ENCODE data around the gene KLHL2.

Gene KLHL2

GRCh38 chr4:165288639-165289422 lies 81.5 kb downstream of the KLHL2 start:
- no peak for DNase-seq (ENCODE audit: low read depth in 2 of 2)

GRCh38 chr4:165289423-165289785 lies 82.0 kb downstream of the KLHL2 start:
- DNase-seq (ENCODE audit: low read depth in 2 of 2): no peak

GRCh38 chr4:165293061-165293460 lies 85.7 kb downstream of the KLHL2 start:
- no peak for DNase-seq (ENCODE audit: low read depth in 2 of 2)

GRCh38 chr4:165293927-165294649 lies 86.7 kb downstream of the KLHL2 start:
- DNase-seq (ENCODE audit: low read depth in 2 of 2): no peak

GRCh38 chr4:165294907-165295306 lies 87.5 kb downstream of the KLHL2 start:
- no peak for DNase-seq (ENCODE audit: low read depth in 2 of 2)

- DNase-seq (ENCODE audit: low read depth in 2 of 2): no peak
Observed at GRCh38 chr4:165297626-165298025, 90.3 kb downstream of the KLHL2 start.

GRCh38 chr4:165299399-165300060 lies 92.2 kb downstream of the KLHL2 start:
- DNase-seq (ENCODE audit: low read depth in 2 of 2): no peak

- DNase-seq (ENCODE audit: low read depth in 2 of 2): no peak
Observed at GRCh38 chr4:165301833-165302232, 94.5 kb downstream of the KLHL2 start.

- DNase-seq (ENCODE audit: low read depth in 2 of 2): no peak
Observed at GRCh38 chr4:165302658-165303057, 95.3 kb downstream of the KLHL2 start.

- no peak for DNase-seq (ENCODE audit: low read depth in 2 of 2)
Observed at GRCh38 chr4:165308166-165308565, 100.8 kb downstream of the KLHL2 start.

- no peak for DNase-seq (ENCODE audit: low read depth in 2 of 2)
Observed at GRCh38 chr4:165308606-165309005, 101.2 kb downstream of the KLHL2 start.

- DNase-seq (ENCODE audit: low read depth in 2 of 2): no peak
Observed at GRCh38 chr4:165309456-165309855, 102.1 kb downstream of the KLHL2 start.

- no peak for DNase-seq (ENCODE audit: low read depth in 2 of 2)
Observed at GRCh38 chr4:165312506-165312905, 105.1 kb downstream of the KLHL2 start.

GRCh38 chr4:165319030-165319429 lies 111.7 kb downstream of the KLHL2 start:
- no peak for DNase-seq (ENCODE audit: low read depth in 2 of 2)

GRCh38 chr4:165319509-165319908 lies 112.1 kb downstream of the KLHL2 start:
- no peak for DNase-seq (ENCODE audit: low read depth in 2 of 2)

- no peak for DNase-seq (ENCODE audit: low read depth in 2 of 2)
Observed at GRCh38 chr4:165324236-165324917, 117.0 kb downstream of the KLHL2 start.

- DNase-seq (ENCODE audit: low read depth in 2 of 2): no peak
Observed at GRCh38 chr4:165324918-165325304, 117.5 kb downstream of the KLHL2 start.

- no peak for DNase-seq (ENCODE audit: low read depth in 2 of 2)
Observed at GRCh38 chr4:165325732-165326512, 118.6 kb downstream of the KLHL2 start.

GRCh38 chr4:165326831-165327210 lies 119.5 kb downstream of the KLHL2 start:
- DNase-seq (ENCODE audit: low read depth in 2 of 2): no peak

- DNase-seq (ENCODE audit: low read depth in 2 of 2): peak; percentile 94 to 97
Observed at GRCh38 chr4:165327211-165328100, 120.1 kb downstream of the KLHL2 start, which contains the start of gene MSMO1. Gene MSMO1, plus strand, starts transcription at chr4:165327669. Its CDS starts 5,702 bp downstream, at chr4:165333371.
